GM21423 (cell line): ENCODE measurements around the gene OXA1L.
A peak's percentile ranks its signal among the peaks of the same experiment; 100 is the strongest.
"Not testable (repeated sequence)": the region's sequence is repeated elsewhere in the genome, so short reads cannot be mapped to it uniquely, and the experiment has no call there.

Experiments
- ATAC-seq: cut with Tn5 transposase; IDR thresholded peaks from one replicate; pipeline ENCODE4 v1.9.1; 2021; ENCODE audit warnings: mild to moderate bottlenecking, moderate library complexity; ENCODE audit not compliant: unreplicated experiment

The OXA1L gene

GRCh38 chr14:22766457-22767322, at the start of gene OXA1L:
TSS of gene OXA1L (plus strand) at chr14:22766688. CDS start at chr14:22766702, 14 bp downstream.
- peak; percentile 83 for ATAC-seq

DNA sequence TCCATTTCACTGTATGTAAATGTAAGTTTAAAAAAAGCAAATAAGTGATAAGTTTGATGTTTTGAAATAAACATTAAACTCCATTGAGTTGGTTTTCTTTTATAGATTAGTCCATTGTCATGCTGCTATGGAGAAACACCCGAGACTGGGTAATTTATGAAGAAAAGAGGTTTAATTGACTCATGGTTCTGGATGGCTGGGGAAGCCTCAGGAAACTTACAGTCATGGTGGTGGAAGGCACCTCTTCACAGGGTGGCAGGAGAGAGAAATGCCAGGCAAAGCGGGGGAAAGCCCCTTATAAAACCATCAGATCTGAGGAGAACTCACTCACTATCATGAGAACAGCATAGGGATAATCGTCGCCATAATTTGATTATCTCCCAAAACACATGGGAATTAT, 48.4 kb upstream of the OXA1L start:
- no peak for ATAC-seq

- ATAC-seq: no peak
Measured at GRCh38 chr14:22721213-22721612, 45.3 kb upstream of the OXA1L start.

DNA sequence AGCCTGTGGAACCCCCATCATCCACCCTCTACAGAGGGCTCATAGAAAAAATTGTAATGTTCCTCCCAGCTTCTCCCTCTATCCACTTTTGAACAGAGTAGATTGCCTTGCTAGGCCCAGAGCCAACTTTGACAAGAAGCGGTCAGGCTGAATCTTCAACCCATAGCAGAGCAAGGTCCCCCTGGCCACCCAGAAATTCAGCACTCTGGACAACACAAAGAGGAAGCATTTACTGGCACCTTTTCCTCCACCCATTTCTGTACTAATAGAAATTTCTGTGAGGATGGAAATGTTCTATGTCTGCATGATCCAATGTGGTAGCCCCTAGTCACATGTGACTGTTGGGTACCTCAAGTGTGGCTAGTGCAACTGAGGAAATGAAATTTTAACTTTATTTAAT, 42.7 kb upstream of the OXA1L start:
- ATAC-seq: no peak

- ATAC-seq: not testable (repeated sequence)
Measured at GRCh38 chr14:22724847-22725246, 41.6 kb upstream of the OXA1L start.

DNA sequence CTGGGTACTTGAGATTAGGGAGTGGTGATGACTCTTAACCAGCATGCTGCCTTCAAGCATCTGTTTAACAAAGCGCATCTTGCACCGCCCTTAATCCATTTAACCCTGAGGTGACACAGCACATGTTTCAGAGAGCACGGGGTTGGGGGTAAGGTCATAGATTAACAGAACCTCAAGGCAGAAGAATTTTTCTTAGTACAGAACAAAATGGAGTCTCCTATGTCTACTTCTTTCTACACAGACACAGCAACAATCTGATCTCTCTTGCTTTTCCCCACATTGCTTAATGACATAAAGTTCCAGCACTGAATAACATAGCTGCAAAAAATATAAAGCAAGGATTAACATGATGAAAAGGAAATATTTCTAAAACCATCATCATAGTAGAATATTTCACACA, 41.1 kb upstream of the OXA1L start:
- ATAC-seq: not testable (repeated sequence)

DNA sequence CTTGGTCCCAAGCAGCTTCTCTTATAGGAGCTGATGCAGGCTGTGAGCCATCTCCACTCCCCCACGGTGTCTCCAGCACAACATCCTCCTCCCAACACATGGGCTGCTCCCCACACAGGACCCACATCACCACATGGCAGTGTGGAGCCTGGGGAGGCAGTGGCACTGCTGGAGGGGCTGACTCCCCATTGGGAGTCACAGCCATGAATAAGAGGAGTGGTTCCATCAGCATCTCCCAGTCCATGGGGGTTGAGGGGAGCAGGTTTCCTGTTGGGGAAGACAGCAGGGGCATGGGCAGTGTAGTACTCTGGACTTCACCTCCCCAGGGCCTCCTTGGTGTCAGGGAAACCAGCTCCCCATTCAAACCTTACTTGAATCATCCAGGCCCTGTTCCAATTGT, 40.5 kb upstream of the OXA1L start:
- no peak for ATAC-seq

DNA sequence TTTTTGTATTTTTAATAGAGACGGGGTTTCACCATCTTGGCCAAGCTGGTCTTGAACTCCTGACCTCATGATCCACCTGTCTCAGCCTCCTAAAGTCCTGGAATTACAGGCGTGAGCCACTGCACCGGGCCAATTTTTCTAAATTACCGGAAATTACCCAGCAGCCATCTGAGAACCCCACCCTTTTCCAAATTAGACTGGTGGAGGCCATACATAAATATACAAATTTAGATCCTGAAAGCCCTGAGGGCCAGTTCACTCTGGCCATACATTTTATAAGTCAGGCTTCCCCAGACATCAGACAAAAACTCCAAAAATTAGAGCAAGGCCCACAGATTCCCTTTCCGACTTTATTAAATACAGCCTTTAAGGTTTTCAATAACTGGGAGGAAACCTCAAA, 34.4 kb upstream of the OXA1L start:
- not testable (repeated sequence) for ATAC-seq

GRCh38 chr14:22733829-22734228, 32.7 kb upstream of the OXA1L start:
- no peak for ATAC-seq

GRCh38 chr14:22735096-22735495, 31.4 kb upstream of the OXA1L start:
- ATAC-seq: no peak

DNA sequence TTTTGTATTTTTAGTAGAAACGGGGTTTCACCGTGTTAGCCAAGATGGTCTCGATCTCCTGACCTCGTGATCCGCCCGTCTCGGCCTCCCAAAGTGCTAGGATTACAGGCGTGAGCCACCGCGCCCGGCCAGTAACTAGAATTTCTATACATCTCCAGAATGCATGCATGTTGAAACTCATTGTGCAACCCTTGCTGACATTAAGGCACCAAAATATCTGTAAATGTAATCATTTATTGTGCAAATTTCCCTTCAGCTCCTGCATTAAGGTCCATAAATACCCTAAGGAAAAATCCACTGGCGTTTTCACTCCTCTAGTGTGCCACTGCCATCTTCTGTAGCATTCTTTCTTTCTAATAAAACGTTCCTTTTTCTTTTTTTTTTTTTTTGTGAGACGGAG, 30.1 kb upstream of the OXA1L start:
- ATAC-seq: not testable (repeated sequence)

- ATAC-seq: peak; percentile 70
Measured at GRCh38 chr14:22737052-22737451, 29.4 kb upstream of the OXA1L start.

- ATAC-seq: no peak
Measured at GRCh38 chr14:22739423-22739822, 27.1 kb upstream of the OXA1L start.

- no peak for ATAC-seq
Measured at GRCh38 chr14:22740020-22740419, 26.5 kb upstream of the OXA1L start.

- ATAC-seq: no peak
Measured at GRCh38 chr14:22747769-22748168, 18.7 kb upstream of the OXA1L start.

- no peak for ATAC-seq
Measured at GRCh38 chr14:22748206-22748605, 18.3 kb upstream of the OXA1L start.

DNA sequence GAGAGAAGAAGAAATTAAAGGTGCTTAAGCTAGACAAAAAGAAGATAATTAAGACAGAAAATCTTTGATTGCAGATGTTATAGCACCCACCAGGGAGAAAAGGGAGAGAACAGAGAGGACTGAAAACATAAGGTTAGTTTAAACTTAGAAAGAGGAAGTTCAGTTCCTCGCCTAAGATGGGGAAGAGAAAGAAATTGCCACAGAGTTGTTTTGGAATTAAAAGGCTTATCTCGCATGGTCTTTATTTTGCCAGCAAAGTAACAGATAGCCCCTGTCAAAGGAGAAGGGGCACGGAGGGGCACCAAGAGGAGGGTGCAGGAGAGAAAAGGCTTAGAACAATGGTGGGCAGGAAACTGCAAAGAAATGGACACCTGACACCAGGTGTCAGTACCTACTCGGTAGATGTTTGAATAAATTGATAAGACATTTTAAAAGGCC, 17.8 kb upstream of the OXA1L start:
- no peak for ATAC-seq

GRCh38 chr14:22752422-22752821, 14.1 kb upstream of the OXA1L start:
- no peak for ATAC-seq

- no peak for ATAC-seq
Measured at GRCh38 chr14:22753586-22753985, 12.9 kb upstream of the OXA1L start.

DNA sequence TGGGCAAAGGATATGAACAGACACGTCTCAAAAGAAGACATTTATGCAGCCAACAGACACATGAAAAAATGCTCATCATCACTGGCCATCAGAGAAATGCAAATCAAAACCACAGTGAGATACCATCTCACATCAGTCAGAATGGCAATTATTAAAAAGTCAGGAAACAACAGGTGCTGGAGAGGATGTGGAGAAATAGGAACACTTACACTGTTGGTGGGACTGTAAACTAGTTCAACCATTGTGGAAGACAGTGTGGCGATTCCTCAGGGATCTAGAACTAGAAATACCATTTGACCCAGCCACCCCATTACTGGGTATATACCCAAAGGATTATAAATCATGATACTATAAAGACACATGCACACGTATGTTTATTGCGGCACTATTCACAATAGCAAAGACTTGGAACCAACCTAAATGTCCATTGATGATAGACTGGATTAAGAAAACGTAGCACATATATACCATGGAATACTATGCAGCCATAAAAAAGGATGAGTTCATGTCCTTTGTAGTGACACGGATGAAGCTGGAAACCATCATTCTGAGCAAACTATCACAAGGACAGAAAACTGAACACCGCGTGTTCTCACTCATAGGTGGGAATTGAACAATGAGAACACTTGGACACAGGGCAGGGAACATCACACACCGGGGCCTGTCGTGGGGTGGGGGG, 8.4 kb upstream of the OXA1L start:
- not testable (repeated sequence) for ATAC-seq

- no peak for ATAC-seq
Measured at GRCh38 chr14:22761734-22762133, 4.8 kb upstream of the OXA1L start.

DNA sequence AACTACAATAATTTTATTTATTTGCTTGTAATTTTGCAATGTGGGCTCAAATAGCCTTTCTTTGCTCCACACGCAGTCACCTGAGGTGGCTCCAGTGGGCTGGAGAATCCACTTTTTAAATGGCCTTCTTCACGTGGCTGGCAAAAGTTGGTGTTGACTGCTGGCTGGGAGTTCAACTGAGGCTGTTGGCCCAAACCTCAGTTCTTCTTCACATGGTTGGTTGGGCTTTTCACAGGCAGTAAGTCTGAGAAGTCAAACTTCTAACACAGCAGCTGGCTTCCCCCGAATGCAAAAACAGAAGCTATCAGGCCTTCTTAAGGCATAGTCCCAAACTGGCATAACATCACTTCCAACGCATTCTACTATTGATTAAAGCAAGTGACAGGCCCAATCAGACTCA, 2.1 kb upstream of the OXA1L start:
- no peak for ATAC-seq
